NCI-H1694 treated with DMSO at 0.1 percent for 48 hours (cell line): ENCODE results near the gene DSG4.

ENCODE experiments used
- DNase-seq: peaks from one replicate; lab custom pipeline; 2025; lab: John Stamatoyannopoulos, UW

DSG4 gene

DNA sequence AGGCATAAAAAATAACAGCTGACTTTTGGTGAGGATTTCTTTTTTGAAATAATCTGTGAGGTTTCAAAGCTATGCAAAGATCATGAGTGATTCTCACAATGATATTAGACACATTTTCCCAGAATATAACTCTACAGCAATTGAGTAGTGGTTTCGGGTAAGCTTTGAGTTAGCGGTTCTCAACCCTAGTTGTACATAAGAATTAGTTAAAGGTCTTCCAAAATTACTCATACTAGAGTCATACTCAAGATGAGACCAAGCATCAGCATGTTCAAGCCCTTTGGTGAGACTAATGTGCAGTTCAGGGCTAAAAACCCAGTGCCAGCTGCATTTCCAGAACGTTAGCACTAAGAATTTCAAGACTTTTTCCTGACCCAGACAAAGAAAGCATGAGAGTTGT lies 31.1 kb downstream of the DSG4 start:
- no peak for DNase-seq

- no peak for DNase-seq
Observed at GRCh38 chr18:31409276-31409675, 32.7 kb downstream of the DSG4 start.

- DNase-seq, result no peak
Observed at GRCh38 chr18:31410716-31411483, 34.3 kb downstream of the DSG4 start.

DNA sequence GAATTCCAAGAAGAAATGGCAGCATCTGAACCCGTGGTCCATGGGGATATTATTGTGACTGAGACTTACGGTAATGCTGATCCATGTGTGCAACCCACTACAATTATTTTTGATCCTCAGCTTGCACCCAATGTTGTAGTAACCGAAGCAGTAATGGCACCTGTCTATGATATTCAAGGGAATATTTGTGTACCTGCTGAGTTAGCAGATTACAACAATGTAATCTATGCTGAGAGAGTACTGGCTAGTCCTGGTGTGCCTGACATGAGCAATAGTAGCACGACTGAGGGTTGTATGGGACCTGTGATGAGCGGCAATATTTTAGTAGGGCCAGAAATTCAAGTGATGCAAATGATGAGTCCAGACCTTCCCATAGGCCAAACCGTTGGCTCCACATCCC lies 36.6 kb downstream of the DSG4 start:
- no peak for DNase-seq

DNA sequence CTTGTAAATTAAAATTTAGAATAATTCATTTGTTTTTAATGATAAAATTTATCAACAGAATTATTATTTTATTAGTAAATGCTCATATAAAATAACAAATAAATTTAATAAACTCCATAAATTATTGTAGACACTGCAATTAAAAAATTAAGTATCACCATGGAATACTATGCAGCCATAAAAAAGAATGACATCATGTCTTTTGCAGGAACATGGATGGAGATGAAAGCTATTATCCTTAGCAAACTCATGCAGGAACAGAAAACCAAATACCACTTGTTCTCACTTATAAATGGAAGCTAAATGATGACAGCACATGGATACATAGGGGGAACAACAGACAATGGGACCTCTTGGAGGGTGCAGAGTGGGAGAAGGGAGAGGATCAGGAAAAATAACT lies 41.3 kb downstream of the DSG4 start:
- DNase-seq, result no peak

DNA sequence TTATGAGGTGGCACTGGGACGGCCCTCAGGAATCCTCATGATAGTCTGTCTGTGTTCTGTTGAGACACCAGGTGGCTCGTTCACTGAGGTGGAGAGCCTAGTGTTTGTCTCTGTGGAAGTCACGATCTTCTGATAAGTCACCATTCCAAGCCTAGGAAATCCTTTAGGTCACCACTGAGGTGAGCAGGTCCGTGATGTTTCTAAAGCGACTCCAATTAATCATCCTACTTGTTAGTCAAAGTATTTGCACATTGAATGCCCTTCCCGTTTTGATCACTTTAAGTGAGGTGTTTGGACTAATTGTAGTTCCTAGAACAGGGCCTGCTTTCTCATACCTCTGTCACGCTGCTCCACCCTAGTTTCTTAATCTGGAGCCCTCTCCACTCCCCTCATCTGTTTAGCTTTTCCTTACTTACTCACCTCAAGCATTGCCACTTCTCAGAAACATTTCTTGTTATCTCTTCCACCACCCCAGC lies 42.9 kb downstream of the DSG4 start:
- no peak for DNase-seq

GRCh38 chr18:31420032-31420431 lies 43.5 kb downstream of the DSG4 start:
- no peak for DNase-seq

GRCh38 chr18:31420524-31420923 lies 43.9 kb downstream of the DSG4 start:
- no peak for DNase-seq

GRCh38 chr18:31424383-31424988 lies 47.9 kb downstream of the DSG4 start:
- peak; percentile 2 for DNase-seq

DNA sequence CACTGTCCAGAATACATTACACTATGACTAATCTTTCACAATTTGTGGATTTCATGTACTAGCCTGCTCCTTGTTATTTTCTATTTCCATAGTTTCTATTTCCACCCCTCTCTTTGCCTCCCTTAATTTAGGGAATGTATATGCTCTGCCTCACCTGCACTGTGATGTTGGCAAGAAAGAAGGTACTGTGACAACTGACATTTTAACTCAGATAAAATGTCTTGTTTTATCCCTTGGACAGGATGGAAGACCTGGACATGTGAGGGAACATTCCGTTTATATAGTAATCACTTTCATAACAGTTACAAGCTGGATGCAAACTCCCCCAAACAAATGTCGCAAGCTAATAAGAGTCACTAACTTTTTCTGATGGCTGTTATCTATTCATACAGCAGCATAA lies 49.4 kb downstream of the DSG4 start:
- DNase-seq, result no peak

DNA sequence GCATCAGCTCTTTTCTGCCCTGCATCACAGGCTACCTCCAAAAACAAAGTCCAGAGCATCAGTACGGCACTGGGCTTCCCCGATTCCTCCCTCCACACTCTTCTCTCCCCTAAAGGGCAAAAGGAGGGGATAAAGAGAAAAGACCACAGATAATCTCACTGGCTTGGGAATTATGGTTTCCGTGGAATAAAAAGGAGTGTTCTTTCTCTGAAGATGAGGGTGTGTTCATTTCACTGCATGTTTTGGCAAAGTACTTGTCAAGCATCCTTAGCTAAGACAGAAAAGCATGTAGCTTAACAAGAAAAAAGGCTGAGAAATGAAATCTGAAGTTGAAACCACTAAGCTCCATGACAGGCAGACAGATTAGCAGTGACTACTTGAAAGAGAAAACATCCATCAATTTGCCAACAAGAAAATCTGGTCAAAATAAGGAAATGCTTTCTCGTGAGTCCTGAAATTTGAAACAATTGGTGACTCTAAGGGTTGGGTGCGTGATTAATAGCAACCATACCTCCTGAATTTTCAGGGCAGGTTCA lies 50.4 kb downstream of the DSG4 start:
- no peak for DNase-seq

- DNase-seq, result no peak
Observed at GRCh38 chr18:31428211-31428610, 51.6 kb downstream of the DSG4 start.

- DNase-seq, result no peak
Observed at GRCh38 chr18:31429623-31430022, 53.0 kb downstream of the DSG4 start.

- no peak for DNase-seq
Observed at GRCh38 chr18:31430072-31430471, 53.5 kb downstream of the DSG4 start.

- DNase-seq, result no peak
Observed at GRCh38 chr18:31430554-31430953, 54.0 kb downstream of the DSG4 start.

DNA sequence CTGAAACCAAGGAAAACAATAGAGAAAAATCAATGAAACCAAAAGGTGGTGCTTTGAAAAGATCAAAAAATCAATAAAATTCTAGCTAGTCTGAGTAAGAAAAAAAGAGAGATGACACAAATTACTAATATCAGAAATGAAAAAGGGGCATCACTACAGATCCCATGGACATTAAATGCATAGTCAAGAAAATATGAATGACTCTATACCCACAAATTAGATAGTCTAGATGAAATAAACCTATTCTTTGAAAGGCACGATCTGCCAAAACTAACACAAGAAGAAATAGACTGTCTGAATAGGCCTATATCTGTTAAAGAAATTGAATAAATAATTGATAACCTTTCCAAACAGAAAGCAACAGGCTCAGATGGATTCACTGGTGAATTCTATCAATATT lies 55.7 kb downstream of the DSG4 start:
- no peak for DNase-seq

DNA sequence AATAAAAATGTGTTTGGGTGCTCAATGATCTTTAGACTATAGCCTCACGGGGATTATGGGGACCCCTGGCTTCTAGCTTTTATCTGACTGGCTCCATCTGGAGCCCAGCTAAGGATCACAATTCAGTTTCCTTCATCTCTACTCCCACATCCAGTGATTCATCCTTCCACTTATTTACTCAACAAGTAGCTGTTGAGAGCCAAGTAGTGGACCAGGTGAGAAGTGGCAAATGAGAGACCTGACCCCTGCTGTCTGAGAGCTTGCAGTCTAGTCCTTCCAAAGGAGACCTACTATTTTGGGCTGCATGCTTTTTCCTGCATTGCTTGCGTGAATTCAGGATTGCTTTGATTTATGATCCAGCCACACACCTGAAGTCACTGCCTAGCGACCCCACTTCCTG lies 60.2 kb downstream of the DSG4 start:
- DNase-seq, result no peak

GRCh38 chr18:31438402-31438801 lies 61.8 kb downstream of the DSG4 start:
- DNase-seq, result no peak

DNA sequence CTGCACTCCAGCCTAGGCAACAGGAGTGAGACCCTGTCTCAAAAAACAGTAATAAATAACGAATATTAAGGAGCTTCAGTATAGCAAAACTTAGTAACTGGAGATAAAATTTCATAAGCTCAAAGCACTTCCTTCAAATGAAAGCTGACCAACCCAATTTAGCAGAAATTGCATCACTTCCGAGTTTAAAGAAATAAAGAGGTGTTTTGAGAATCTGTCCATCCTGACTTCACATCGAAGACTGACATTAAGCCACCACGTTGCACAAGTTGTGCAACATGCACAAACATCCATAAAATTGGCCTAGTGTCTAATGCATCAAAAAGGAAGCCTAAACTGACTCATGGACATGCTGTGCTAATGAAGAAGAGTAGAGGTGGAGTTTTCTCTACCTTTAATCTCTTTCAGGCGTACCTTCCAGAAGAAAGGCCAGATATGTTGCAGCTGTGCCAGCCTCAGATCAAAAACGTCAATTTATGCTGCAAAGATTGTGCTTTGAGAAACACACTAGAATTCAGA lies 63.3 kb downstream of the DSG4 start:
- no peak for DNase-seq

GRCh38 chr18:31440787-31441186 lies 64.2 kb downstream of the DSG4 start:
- no peak for DNase-seq

GRCh38 chr18:31441493-31441892 lies 64.9 kb downstream of the DSG4 start:
- DNase-seq, result no peak

GRCh38 chr18:31444142-31444541 lies 67.6 kb downstream of the DSG4 start:
- no peak for DNase-seq

GRCh38 chr18:31445908-31446307 lies 69.3 kb downstream of the DSG4 start:
- no peak for DNase-seq
